ENCODE results near the gene PTGDR.
A peak's percentile ranks its signal among the peaks of the same experiment; 100 is the strongest.

The PTGDR gene

DNA sequence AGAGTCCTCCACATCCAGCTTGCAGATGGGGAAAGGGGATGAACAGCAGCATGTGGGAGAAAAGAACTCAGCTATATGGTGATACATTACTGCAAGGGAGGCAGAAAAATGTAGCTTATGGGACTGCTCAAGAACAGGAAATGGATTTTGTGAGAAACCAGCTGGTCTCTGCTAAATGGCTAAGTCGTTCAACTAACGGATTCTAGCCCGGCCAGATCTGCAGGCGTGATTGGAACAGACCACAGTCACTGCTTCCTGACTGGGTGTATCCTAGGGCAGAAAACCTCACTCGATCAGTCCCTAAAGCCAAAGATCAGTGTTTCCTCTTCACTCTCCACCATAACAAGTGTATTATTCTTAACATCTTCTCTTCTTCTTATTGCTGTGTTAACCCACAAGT lies 8.1 kb upstream of the PTGDR start:
- H3K4me3 ChIP-seq (ENCODE audit: low read length): peak overlapping the region; percentile 9
- DNase-seq (ENCODE audit: low read depth, low spot score): peak; percentile 85

DNA sequence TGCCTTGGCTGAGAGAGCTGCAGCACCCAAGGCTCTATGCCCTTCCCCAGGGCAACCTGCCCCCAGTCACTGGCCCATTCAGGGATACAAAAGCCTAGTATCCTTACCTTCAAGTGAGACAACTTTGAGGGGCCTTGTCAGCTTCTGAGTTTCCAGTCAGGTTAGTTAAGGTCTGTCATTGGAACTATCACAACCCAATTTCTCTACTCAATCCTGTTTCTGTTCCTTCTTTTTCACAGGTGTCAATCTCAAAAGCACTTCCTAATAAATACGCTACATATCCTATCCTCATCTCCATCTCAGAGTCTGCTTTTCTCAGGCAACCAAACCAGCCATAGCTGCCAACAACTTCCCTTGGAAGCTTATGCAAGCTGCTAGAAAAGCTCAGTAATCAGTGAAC lies 4.9 kb upstream of the PTGDR start:
- no peak for DNase-seq (ENCODE audit: low read depth, low spot score)
- H3K4me3 ChIP-seq (ENCODE audit: low read length): no peak overlapping the region

DNA sequence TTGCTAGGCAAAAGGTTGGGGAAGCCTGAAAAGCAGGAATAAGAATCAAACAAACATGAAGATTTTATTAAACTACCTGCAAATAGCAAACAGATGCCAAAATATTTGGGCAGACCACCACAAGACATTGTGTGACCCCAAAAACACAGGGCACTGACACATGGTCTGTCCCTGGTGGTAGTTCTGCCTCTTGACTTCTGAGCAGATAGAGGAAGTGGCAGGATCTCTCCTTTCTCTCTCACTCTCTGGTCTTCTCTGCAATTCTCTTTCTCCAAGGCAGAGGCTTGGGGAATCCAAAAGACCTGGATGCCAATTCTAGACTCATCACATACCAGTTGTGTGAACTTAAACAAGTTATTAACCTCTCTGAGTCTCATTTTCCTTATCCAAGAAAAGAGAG lies 4.3 kb upstream of the PTGDR start:
- H3K4me3 ChIP-seq (ENCODE audit: low read length): no peak overlapping the region
- no peak for DNase-seq (ENCODE audit: low read depth, low spot score)

DNA sequence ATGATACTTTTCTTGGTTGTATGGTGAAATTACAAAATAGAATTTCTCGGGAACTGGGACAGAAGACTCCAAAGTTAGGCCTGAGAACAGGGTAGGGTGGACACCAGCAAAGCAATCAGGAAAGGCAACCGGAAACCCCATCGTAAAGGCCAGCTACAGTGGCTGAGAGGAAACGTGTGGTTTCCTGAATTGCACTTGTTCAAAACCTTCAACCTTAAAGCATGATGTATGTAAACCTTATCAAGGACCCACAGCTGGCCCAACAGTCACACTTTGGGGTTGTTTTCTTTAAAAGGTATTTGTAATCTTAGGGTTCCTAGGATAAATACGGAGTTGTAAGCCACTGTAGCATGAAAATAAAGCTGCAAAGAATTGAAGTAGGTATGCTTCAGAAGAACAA lies 2.2 kb upstream of the PTGDR start:
- no peak overlapping the region; the same call in 1 of the 2 replicates for H3K4me3 ChIP-seq (ENCODE audit: low read length)
- peak; percentile 87 for DNase-seq (ENCODE audit: low read depth, low spot score)

DNA sequence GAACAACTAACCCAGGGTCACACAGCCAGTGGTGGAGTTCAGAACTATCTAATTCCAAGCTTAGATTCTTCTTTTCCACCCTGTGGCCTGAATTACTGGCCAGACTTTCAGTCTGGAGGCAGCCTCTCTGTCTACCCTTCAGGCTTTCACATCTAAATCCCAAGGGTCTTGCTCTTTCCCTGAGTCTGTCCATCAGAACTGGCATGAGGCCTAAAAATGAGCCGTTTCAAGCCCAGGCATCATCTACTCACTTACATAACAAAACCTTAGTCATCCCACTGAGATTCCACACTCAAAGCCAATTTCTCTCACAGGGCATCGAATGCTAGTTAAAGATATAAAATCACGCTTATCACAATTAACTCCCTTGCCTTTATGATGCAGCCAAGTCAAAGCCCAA lies 1.3 kb upstream of the PTGDR start:
- DNase-seq (ENCODE audit: low read depth, low spot score): no peak
- no peak overlapping the region for H3K4me3 ChIP-seq (ENCODE audit: low read length)

DNA sequence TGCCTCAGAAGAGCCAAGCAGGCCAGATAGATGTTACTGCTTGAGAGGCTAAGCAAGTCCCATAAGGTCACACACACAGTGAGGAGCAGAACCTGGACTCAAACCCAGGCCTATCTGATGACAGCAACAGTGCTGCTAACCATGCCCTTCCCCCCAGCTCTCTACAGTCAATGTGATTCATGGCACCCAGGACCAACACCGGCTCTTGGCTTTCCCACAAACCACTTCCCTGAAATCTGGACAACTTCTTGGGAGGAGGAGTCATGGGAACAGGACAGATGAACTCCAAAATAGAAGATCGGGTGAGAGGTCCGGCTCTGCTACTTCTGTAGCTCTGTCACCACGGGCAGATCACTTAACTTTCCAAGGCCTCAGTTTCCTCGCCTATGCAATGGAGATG lies 716 bp upstream of the PTGDR start:
- no peak for DNase-seq (ENCODE audit: low read depth, low spot score)
- H3K4me3 ChIP-seq (ENCODE audit: low read length): no peak overlapping the region

DNA sequence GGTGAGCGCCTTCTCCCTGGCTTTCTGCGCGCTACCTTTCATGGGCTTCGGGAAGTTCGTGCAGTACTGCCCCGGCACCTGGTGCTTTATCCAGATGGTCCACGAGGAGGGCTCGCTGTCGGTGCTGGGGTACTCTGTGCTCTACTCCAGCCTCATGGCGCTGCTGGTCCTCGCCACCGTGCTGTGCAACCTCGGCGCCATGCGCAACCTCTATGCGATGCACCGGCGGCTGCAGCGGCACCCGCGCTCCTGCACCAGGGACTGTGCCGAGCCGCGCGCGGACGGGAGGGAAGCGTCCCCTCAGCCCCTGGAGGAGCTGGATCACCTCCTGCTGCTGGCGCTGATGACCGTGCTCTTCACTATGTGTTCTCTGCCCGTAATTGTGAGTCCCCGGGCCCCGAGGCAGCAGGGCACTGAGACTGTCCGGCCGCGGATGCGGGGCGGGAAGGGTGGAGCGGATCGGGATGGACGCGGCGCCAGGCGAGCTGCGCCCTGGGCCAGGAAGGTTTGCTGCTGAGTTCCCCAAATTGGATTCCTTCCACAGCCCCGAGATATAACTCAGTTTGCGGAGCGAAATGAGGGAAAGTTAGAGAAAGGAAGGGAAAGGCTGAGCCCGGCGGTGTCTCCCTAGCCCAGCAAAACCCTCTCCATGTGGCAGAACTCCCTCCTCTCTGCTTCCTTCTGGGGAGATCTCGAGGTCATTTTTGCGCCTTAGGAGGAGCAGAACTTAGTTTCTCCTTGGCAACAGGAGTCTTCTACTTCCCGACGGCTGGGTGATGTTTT lies 972 bp downstream of the PTGDR start:
- H3K4me3 ChIP-seq (ENCODE audit: low read length): no peak overlapping the region
- no peak for DNase-seq (ENCODE audit: low read depth, low spot score)

DNA sequence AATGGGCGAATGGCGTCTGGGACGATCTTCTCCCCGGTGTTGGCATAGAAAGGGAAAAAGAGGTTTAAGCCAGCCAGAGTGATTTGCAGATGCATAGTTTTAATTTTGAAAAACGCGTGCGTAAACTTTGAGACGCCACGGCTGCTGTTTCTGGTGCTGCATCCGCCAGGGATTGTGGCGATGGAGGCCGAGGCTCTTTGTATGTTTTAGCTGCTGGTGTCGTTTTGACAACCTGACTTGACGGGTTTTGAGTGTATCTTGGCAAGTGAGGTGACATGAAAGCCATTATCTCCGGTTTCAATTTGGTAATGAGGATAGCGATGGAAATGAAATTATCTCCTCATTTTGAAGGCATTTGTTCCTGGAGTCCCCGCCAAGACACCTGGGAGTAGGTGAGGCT lies 1.6 kb downstream of the PTGDR start:
- DNase-seq (ENCODE audit: low read depth, low spot score): no peak

DNA sequence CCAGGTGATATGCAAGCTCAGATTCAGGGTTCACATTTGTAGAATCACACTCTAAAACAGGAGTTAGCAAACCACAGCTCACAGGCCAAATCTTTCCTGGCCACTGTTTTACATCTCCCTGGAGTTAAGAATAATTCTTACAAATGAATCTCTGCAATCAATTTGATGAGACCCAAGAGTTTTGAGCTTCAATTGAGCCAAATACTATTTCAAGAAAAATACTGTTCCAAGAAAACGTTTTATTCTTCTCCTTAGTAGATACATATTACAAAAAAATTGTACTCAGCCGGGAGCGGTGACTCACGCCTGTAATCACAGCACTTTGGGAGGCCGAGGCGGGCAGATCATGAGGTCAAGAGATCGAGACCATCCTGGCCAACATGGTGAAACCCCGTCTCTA lies 2.5 kb downstream of the PTGDR start:
- DNase-seq (ENCODE audit: low read depth, low spot score): no peak
- H3K4me3 ChIP-seq (ENCODE audit: low read length): no peak overlapping the region

More for the DNA sequence above, 1.6 kb downstream of the PTGDR start:
- H3K4me3 ChIP-seq (ENCODE audit: low read length): no peak overlapping the region

DNA sequence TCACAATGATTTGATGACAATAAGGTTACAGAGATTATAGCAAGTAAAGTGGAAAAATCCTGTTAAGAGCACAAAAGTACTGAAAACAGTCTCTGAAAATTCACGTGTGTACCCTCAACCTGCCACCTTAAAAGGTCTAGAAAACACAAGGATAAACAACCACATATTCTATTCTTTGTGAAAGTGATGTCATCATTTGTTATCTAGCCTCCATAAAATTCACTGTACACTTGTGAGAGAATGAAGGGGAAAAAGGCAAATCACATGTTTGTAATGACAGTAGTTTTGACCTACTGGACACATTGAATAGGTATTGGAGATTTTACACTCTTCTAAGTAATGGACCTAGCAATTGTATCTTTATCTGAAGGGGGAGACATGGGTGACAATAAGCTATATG lies 4.0 kb downstream of the PTGDR start:
- DNase-seq (ENCODE audit: low read depth, low spot score): no peak
- no peak overlapping the region for H3K4me3 ChIP-seq (ENCODE audit: low read length)

DNA sequence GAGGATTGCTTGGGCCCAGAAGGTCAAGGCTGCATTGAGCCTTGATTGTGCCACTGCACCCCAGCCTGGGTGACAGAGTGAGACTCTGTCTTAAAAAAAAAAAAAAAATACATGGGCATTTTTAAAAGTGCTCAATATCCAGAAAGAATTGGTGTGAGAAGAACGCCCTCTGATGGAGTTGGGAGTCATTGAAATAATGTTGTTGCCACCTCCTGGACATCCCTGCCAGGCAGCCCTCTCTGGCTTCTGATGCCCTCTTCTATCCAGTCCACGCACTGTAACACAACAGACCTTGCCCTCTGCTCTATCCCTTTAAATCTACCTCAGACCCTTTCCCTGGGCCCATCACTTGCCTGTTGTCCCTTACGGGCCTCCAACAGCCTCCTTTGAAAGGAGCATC lies 4.9 kb downstream of the PTGDR start:
- peak; percentile 57 for DNase-seq (ENCODE audit: low read depth, low spot score)
- no peak overlapping the region for H3K4me3 ChIP-seq (ENCODE audit: low read length)

DNA sequence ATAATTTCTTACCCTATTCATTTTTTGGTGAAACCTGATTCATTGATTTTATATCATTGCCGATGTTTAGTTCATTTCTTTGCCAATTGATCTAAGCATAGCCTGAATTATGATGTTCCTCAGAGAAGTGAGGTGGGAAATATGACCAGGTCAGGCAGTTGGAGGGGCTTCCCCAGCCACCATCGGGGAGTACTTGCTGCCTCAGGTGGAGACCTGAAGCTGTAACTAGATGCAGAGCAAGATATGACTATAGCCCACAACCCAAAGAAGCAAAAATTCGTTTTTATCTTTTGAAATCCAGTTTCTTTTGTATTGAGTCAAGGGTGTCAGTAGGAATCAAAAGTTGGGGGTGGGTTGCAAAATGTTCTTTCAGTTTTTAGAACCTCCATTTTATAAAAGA lies 7.9 kb downstream of the PTGDR start:
- no peak for DNase-seq (ENCODE audit: low read depth, low spot score)

DNA sequence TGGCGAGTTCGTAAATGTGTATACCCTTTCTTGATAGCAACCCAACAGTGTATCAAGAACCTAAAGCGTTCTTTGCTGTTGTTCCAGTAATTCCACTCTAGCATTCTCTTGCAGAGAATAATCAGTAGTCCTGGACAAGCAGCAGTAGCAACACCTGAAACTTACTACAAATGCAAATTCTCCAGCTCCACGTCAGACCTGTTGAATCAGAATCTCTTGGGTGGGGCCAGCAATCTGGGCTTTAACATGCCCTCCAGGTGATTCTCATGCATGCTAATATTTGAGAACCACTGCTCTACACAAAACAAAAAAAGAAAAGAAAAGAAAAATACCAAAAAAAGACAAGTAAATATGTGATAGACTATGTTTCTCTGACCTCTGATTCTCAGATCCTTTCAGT lies 10.1 kb downstream of the PTGDR start:
- no peak for DNase-seq (ENCODE audit: low read depth, low spot score)
- no peak overlapping the region for H3K4me3 ChIP-seq (ENCODE audit: low read length)

More for the DNA sequence above, 7.9 kb downstream of the PTGDR start:
- no peak overlapping the region for H3K4me3 ChIP-seq (ENCODE audit: low read length)

DNA sequence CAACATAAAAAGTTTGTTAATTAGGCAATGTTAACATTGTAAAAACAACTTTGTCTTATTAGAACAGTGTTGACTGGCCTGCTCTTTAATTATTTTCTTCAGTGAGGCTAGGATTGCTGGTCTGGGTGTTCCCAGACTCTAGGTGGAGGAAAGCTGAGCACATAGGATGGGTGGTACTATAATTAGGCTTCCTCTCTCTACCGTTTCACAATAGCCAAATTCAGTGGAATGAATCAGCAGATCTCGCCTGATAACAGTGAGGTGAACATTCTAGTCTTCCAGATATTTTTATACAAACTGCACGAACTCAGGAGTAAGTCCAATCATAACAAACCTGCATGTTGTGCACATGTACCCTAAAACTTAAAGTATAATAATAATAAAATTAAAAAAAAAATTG lies 11.9 kb downstream of the PTGDR start:
- DNase-seq (ENCODE audit: low read depth, low spot score): no peak
- no peak overlapping the region for H3K4me3 ChIP-seq (ENCODE audit: low read length)

DNA sequence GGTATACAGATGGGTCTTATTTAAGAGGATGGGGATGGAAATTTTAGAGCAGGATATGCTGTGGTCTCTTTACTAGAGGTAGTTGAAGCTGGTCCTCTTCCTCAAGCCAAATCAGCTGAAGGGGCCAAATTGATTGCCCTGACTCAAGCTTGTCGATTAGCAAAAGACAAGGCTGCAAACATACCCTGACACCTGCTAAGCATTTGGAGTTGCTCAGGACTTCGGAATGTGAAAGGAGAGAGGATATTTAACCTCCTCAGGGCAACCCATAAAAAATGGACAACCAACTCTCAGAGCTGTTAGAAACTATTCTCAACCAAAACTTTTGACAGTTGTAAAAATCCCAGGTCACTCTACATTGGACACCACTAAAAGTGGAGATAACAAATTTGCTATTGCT lies 15.6 kb downstream of the PTGDR start:
- H3K4me3 ChIP-seq (ENCODE audit: low read length): no peak overlapping the region
- no peak for DNase-seq (ENCODE audit: low read depth, low spot score)

DNA sequence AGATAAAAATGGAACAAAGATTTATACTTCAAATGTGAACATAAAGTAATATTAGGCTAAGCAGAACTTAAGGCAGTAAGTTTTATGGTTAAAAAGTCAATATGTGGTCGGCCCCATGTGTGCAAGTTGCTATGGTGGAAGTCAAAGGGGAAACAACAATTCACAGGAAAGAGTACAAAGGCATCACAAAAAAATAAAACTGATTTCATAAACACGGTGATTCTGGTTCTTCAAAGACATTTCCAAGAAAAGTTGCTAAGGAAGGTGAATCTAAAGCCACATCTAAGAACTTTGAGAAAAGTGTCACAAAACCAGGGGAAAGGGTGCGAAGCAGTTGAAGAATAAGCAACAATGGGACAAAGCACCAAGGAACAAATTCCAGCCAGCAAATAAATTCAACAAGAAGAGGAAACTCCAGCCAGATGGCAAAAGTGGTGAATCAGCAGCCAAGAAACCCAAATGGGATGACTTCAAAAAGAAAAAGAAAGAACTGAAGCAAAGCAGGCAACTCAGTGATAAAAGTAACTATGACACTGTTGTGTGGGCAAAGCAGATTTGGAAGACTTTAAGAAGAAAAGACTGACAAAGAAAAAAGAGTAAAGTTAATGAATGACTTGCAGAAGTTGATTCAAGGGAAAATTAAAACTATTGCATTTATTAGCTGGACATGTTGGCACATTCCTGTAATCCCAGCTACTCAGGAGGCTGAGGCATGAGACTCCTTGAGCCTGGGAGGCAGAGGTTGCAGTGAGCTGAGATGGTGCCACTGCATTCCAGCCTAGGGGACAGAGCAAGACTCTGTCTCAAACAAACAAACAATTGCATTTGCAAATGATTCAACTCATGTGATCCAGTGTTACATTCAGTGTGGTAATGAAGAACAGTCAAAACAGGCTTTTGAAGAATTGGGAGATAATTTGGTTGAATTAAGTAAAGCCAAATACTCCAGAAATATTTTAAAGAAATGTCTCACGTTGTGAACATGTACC lies 19.5 kb downstream of the PTGDR start:
- DNase-seq (ENCODE audit: low read depth, low spot score): no peak
- H3K4me3 ChIP-seq (ENCODE audit: low read length): no peak overlapping the region

DNA sequence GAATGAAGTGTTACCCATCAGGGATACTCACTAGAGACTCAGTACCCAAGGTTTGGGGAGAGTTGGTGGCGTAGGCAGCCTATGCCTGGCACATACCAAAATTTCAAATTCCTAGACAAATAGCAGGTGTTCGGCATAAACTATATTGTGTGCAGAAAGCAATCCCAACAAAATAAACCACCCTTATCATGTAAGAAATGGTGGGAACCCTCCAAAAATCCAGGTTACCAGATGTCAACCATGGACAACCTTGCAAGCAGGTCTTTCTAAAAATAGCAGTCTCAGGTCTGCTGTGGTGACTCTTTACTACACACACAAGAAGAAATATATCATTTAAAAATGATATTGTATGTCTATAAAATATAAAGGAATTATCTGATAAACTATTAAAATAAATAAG lies 28.9 kb downstream of the PTGDR start:
- no peak for DNase-seq (ENCODE audit: low read depth, low spot score)
- no peak overlapping the region for H3K4me3 ChIP-seq (ENCODE audit: low read length)

DNA sequence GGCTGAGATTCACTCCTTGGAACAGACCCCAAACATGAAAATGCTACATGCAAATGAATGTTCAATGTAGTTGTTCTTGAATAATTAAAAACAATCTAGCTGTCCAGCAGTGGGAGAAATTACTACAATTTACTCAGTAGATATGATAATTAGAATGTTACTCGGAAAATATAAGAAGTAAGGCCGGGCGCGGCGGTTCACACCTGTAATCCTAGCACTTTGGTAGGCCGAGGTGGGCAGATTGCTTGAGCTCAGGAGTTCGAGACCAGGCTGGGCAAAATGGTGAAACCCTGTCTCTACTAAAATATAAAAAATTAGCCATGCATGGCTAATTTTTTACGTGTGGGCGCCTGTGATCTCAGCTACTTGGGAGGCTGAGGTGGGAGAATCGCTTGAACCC lies 31.3 kb downstream of the PTGDR start:
- no peak for DNase-seq (ENCODE audit: low read depth, low spot score)
- H3K4me3 ChIP-seq (ENCODE audit: low read length): no peak overlapping the region

DNA sequence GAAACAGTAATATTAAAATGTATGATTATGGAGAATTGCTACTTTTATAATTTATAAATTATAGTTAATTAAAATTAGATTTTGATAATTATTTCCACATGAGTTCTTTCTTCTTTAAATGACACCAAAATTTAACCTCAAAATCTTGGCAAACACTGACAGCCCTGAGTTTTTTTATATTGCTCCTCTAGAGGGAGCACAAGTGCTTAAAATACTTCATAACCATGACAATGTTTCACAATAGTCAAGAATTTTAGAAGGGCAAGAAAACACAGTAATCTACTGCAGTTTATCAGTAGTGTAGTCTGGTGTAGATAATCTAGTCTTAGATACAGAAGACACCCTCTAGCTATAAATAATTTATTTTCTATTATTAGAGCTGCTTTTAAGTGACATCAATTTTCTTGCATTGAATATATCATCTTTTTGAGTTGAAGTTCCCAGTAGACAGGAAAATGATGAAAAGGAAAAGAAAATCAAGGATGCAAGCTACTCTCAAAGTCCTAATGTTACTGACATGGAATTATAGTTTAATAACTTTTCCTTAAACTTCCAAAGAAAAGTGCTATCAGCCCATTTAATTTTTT lies 32.3 kb downstream of the PTGDR start:
- H3K4me3 ChIP-seq (ENCODE audit: low read length): no peak overlapping the region
- DNase-seq (ENCODE audit: low read depth, low spot score): peak; percentile 55

DNA sequence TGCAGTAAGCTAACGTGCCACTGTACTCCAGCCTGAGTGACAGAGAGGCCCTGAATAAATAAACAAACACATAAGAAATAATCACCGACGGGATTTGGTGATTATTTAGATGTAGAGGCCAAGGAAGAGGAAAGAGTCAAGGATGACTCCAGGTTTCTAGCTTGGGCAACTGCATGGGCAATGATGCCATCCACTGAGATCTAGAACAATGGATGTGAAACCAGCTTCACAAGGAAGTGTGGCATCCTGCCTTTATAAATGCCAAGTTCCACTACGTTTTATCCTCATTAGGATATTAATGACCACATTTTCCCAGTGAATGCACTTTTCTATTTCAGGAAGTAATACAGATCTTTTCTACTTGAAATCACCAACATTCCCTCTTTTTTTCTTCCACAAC lies 35.7 kb downstream of the PTGDR start:
- no peak for DNase-seq (ENCODE audit: low read depth, low spot score)
- H3K4me3 ChIP-seq (ENCODE audit: low read length): no peak overlapping the region
